GM18861 (cell line): ENCODE results near the gene GPR63.

Source experiments
- ATAC-seq: cut with Tn5 transposase; IDR thresholded peaks from one replicate; pipeline ENCODE4 v1.9.1; 2021; ENCODE audit not compliant: unreplicated experiment

The GPR63 gene

GRCh38 chr6:96760153-96760687 is 77.1 kb downstream of the GPR63 start:
- no peak for ATAC-seq

DNA sequence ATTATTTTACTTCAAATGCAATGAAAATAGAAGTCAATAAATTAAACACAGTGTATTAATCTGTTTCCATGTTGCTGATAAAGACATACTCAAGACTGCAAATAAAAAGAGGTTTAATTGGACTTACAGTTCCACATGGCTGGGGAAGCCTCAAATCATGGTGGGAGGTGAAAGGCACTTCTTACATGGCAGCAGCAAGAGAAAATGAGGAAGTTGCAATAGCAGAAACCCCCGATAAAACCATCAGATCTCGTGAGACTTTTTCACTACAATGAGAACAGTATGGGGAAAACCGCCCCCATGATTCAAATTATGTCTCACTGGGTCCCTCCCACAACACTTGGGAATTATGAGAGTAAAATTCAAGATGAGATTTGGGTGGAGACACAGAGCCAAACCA is 82.2 kb downstream of the GPR63 start:
- ATAC-seq = no peak

DNA sequence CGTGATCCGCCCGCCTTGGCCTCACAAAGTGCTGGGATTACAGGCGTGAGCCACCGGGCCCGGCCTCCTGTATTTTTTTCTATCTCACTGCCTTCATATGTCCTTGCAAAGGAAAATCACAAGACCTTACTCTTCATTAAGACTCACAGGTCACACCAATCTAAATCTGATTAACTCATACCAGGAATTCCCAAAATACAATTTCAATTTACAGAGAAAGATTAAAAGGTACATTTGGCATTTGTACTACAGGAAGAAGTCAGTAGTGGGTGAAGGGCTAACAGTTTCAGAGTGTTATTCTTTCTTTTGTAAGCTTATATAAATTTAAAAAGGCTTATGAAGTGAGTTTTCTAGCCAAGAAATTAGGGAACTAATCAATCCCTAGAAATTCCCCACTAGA is 87.4 kb downstream of the GPR63 start:
- no peak for ATAC-seq
